ENCODE measurements around the gene NFIB.

DNA sequence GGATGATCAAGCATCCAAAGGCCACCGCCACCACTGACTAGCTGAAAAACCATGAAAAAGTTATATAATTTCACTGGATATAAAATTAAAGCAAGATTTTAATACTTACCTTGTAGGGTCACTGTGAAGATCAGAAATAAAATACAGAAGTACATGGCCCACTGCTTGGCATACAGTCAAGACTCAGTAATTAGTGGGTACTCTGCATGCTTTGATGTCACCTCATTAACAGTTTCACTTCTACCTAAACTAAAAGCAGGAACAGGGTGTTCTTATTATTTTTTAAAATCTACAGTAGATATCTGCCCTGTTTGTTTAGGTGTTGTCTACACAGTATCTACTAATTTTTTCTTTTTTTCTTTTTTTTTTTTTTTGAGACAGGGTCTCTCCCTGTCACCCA, 66.4 kb downstream of the NFIB start:
- TF ChIP-seq, protein P1, sequence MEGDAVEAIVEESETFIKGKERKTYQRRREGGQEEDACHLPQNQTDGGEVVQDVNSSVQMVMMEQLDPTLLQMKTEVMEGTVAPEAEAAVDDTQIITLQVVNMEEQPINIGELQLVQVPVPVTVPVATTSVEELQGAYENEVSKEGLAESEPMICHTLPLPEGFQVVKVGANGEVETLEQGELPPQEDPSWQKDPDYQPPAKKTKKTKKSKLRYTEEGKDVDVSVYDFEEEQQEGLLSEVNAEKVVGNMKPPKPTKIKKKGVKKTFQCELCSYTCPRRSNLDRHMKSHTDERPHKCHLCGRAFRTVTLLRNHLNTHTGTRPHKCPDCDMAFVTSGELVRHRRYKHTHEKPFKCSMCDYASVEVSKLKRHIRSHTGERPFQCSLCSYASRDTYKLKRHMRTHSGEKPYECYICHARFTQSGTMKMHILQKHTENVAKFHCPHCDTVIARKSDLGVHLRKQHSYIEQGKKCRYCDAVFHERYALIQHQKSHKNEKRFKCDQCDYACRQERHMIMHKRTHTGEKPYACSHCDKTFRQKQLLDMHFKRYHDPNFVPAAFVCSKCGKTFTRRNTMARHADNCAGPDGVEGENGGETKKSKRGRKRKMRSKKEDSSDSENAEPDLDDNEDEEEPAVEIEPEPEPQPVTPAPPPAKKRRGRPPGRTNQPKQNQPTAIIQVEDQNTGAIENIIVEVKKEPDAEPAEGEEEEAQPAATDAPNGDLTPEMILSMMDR (IDR thresholded peaks at IDR 0.05): no peak
- no peak for TF ChIP-seq ZFX (IDR thresholded peaks at IDR 0.05; ENCODE audit: borderline replicate concordance)

Data from 22Rv1 (cell line).